T-helper 2 cell treated with Interferon-gamma antibody and Interleukin-4, amounts not matched to agents 5 μg/mL and 100 μg/mL, for 36 hours (primary cell): Measurements from ENCODE around the gene PHF13.
"Not testable (repeated sequence)": the region's sequence is repeated elsewhere in the genome, so short reads cannot be mapped to it uniquely, and the experiment has no call there.

ENCODE experiments used
- DNase-seq: peaks from one replicate; pipeline ENCODE4 v3.0.0; 2021; ENCODE audit warnings: low spot score
- H3K27ac Mint-ChIP-seq: one replicate; pipeline ENCODE4 v1.8.0; 2021; ENCODE audit warnings: mild to moderate bottlenecking, mixed read lengths
- H3K27me3 Mint-ChIP-seq: one replicate; pipeline ENCODE4 v1.8.0; 2021; ENCODE audit warnings: low read depth, mixed read lengths
- H3K36me3 Mint-ChIP-seq: one replicate; pipeline ENCODE4 v1.8.0; 2021; ENCODE audit warnings: low read depth, mixed read lengths
- H3K4me1 Mint-ChIP-seq: one replicate; pipeline ENCODE4 v1.8.0; 2021; ENCODE audit warnings: low read depth, mixed read lengths
- H3K4me3 Mint-ChIP-seq: one replicate; pipeline ENCODE4 v1.8.0; 2022; ENCODE audit warnings: mild to moderate bottlenecking, moderate library complexity, mixed read lengths
- H3K9me3 Mint-ChIP-seq: one replicate; pipeline ENCODE4 v1.8.0; 2021; ENCODE audit warnings: mixed read lengths

Gene PHF13

GRCh38 chr1:6592441-6592840 lies 21.1 kb upstream of the PHF13 start:
- H3K4me3 Mint-ChIP-seq = no peak overlapping the region
- no peak for DNase-seq
- H3K36me3 Mint-ChIP-seq = peaks cover 36% of the 10 kb centered on the region
- H3K4me1 Mint-ChIP-seq = peaks cover 10% of the 10 kb centered on the region
- H3K9me3 Mint-ChIP-seq = no peaks in the 10 kb centered on the region
- H3K27ac Mint-ChIP-seq = no peak overlapping the region
- H3K27me3 Mint-ChIP-seq = no peaks in the 10 kb centered on the region

- Mint-ChIP-seq H3K4me1 (peaks cover 10% of the 10 kb centered on the region), H3K27me3 (no peaks in the 10 kb centered on the region), H3K36me3 (peaks cover 34% of the 10 kb centered on the region), H3K27ac (no peak overlapping the region), H3K9me3 (no peaks in the 10 kb centered on the region), H3K4me3 (no peak overlapping the region)
- no peak for DNase-seq
Observed at GRCh38 chr1:6592865-6593593, 20.5 kb upstream of the PHF13 start.

GRCh38 chr1:6593810-6594209 lies 19.7 kb upstream of the PHF13 start:
- H3K27ac Mint-ChIP-seq = no peak overlapping the region
- no peak for DNase-seq

GRCh38 chr1:6594977-6595740 lies 18.4 kb upstream of the PHF13 start:
- peaks cover 20% of the 10 kb centered on the region for H3K4me1 Mint-ChIP-seq
- H3K27me3 Mint-ChIP-seq = no peaks in the 10 kb centered on the region
- H3K4me3 Mint-ChIP-seq = no peak overlapping the region
- peak overlapping the region; percentile 31 for H3K27ac Mint-ChIP-seq
- DNase-seq = no peak
- H3K36me3 Mint-ChIP-seq = peaks cover 36% of the 10 kb centered on the region
- no peaks in the 10 kb centered on the region for H3K9me3 Mint-ChIP-seq

More at GRCh38 chr1:6593810-6594209, 19.7 kb upstream of the PHF13 start:
- Mint-ChIP-seq H3K36me3 (peaks cover 31% of the 10 kb centered on the region), H3K27me3 (no peaks in the 10 kb centered on the region), H3K4me1 (peaks cover 10% of the 10 kb centered on the region), H3K4me3 (no peak overlapping the region), H3K9me3 (no peaks in the 10 kb centered on the region)

- H3K9me3 Mint-ChIP-seq = no peaks in the 10 kb centered on the region
- peaks cover 35% of the 10 kb centered on the region for H3K36me3 Mint-ChIP-seq
- no peak for DNase-seq
- no peak overlapping the region for H3K4me3 Mint-ChIP-seq
- H3K27ac Mint-ChIP-seq = no peak overlapping the region
- H3K4me1 Mint-ChIP-seq = peaks cover 19% of the 10 kb centered on the region
- no peaks in the 10 kb centered on the region for H3K27me3 Mint-ChIP-seq
Observed at GRCh38 chr1:6596351-6596750, 17.2 kb upstream of the PHF13 start.

GRCh38 chr1:6596886-6597776 lies 16.4 kb upstream of the PHF13 start:
- Mint-ChIP-seq H3K4me1 (peaks cover 19% of the 10 kb centered on the region), H3K27ac (peak overlapping the region; percentile 10), H3K27me3 (no peaks in the 10 kb centered on the region), H3K9me3 (no peaks in the 10 kb centered on the region), H3K4me3 (no peak overlapping the region), H3K36me3 (peaks cover 35% of the 10 kb centered on the region)
- no peak for DNase-seq

GRCh38 chr1:6597777-6598131 lies 15.8 kb upstream of the PHF13 start:
- Mint-ChIP-seq H3K9me3 (no peaks in the 10 kb centered on the region), H3K4me3 (no peak overlapping the region), H3K27ac (no peak overlapping the region), H3K36me3 (peaks cover 35% of the 10 kb centered on the region), H3K27me3 (no peaks in the 10 kb centered on the region), H3K4me1 (peaks cover 16% of the 10 kb centered on the region)
- no peak for DNase-seq

GRCh38 chr1:6599141-6599975 lies 14.2 kb upstream of the PHF13 start:
- Mint-ChIP-seq H3K36me3 (peaks cover 30% of the 10 kb centered on the region), H3K4me3 (peak overlapping the region; percentile 98), H3K27me3 (no peaks in the 10 kb centered on the region), H3K4me1 (peaks cover 24% of the 10 kb centered on the region), H3K27ac (peak overlapping the region; percentile 98), H3K9me3 (no peaks in the 10 kb centered on the region)
- DNase-seq = peak; percentile 40

- DNase-seq, H3K27me3 Mint-ChIP-seq, H3K9me3 Mint-ChIP-seq: not testable (repeated sequence)
- Mint-ChIP-seq H3K4me1 (peaks cover 24% of the 10 kb centered on the region), H3K27ac (peak overlapping the region; percentile 98), H3K4me3 (peak overlapping the region; percentile 98), H3K36me3 (peaks cover 30% of the 10 kb centered on the region)
Observed at GRCh38 chr1:6599991-6600390, 13.5 kb upstream of the PHF13 start.

- H3K9me3 Mint-ChIP-seq = no peaks in the 10 kb centered on the region
- H3K4me3 Mint-ChIP-seq = peak overlapping the region; percentile 98
- H3K27me3 Mint-ChIP-seq = no peaks in the 10 kb centered on the region
- H3K27ac Mint-ChIP-seq = peak overlapping the region; percentile 98
- H3K4me1 Mint-ChIP-seq = peaks cover 24% of the 10 kb centered on the region
- peaks cover 27% of the 10 kb centered on the region for H3K36me3 Mint-ChIP-seq
- no peak for DNase-seq
Observed at GRCh38 chr1:6600410-6601048, 13.0 kb upstream of the PHF13 start.

- peak overlapping the region; percentile 98 for H3K4me3 Mint-ChIP-seq
- no peaks in the 10 kb centered on the region for H3K27me3 Mint-ChIP-seq
- H3K27ac Mint-ChIP-seq = peak overlapping the region; percentile 98
- DNase-seq = peak; percentile 85
- peaks cover 19% of the 10 kb centered on the region for H3K36me3 Mint-ChIP-seq
- H3K4me1 Mint-ChIP-seq = peaks cover 23% of the 10 kb centered on the region
- no peaks in the 10 kb centered on the region for H3K9me3 Mint-ChIP-seq
Observed at GRCh38 chr1:6601049-6601922, 12.2 kb upstream of the PHF13 start.

GRCh38 chr1:6601923-6602668 lies 11.4 kb upstream of the PHF13 start:
- H3K4me3 Mint-ChIP-seq = peak overlapping the region; percentile 98
- no peaks in the 10 kb centered on the region for H3K27me3 Mint-ChIP-seq
- H3K27ac Mint-ChIP-seq = peak overlapping the region; percentile 98
- H3K4me1 Mint-ChIP-seq = peaks cover 21% of the 10 kb centered on the region
- DNase-seq = peak; percentile 31
- peaks cover 12% of the 10 kb centered on the region for H3K36me3 Mint-ChIP-seq
- H3K9me3 Mint-ChIP-seq = no peaks in the 10 kb centered on the region
